CD4-positive, alpha-beta T cell (primary cell): ENCODE results near the gene ETF1. TPM values are rescaled to one million over a fixed set of nuclear protein-coding genes. Genes with fewer than 3 reads are reported as not detected.

Experiments used
- ATAC-seq: fragments of 200-7000 bp; cut with Tn5 transposase; one replicate; pipeline ENCODE4 v1.10.0; 2022; ENCODE audit warnings: mild to moderate bottlenecking; ENCODE audit not compliant: poor library complexity
- CTCF ChIA-PET: fragments of 350-600 bp; sonication (Branson Sonifier 250); formaldehyde crosslinking; loops from one replicate; lab custom pipeline; 2021; ENCODE audit warnings: antibody characterized with exemption, inconsistent platforms; lab: Charles Lee
- POLR2A ChIA-PET: fragments of 350-600 bp; sonication (Branson Sonifier 250); formaldehyde crosslinking; loops from one replicate; lab custom pipeline; 2021; ENCODE audit warnings: antibody characterized with exemption, inconsistent platforms; lab: Charles Lee
- DNase-seq, 14 experiments: peaks; one replicate each; pipeline ENCODE4 v3.0.0-alpha.2; 2013 to 2020; ENCODE audit warnings: mixed read lengths in 2 of 14
- H3K27ac ChIP-seq, 2 donors: one replicate each; pipeline versions ENCODE4 v1.5.1 to v1.7.0; 2013; ENCODE audit warnings: low read length in 2 of 2, low read depth in 1 of 2, mild to moderate bottlenecking in 1 of 2
- H3K27me3 ChIP-seq, 2 experiments: 1 replicate in 1 of 2; 2 replicates in 1 of 2; pipeline versions ENCODE4 v1.6.1 to v1.7.0; 2013; ENCODE audit warnings: low read length in 2 of 2, control low read depth in 1 of 2, mild to moderate bottlenecking in 1 of 2, moderate library complexity in 1 of 2; ENCODE audit not compliant: insufficient read depth in 2 of 2, control insufficient read depth in 1 of 2
- H3K36me3 ChIP-seq: one replicate; pipeline ENCODE4 v1.6.1; 2013; ENCODE audit warnings: low read length, control low read depth; ENCODE audit not compliant: insufficient read depth
- H3K4me1 ChIP-seq: one replicate; pipeline ENCODE4 v1.6.1; 2013; ENCODE audit warnings: low read length, control low read depth; ENCODE audit not compliant: insufficient read depth
- H3K4me3 ChIP-seq: one replicate; pipeline ENCODE4 v1.5.1; 2013; ENCODE audit warnings: mild to moderate bottlenecking, low read length, moderate library complexity
- H3K9me3 ChIP-seq, 2 experiments: 1 replicate in 1 of 2; 2 replicates in 1 of 2; pipeline versions ENCODE4 v1.6.1 to v1.7.0; 2013; ENCODE audit warnings: low read length in 2 of 2, mild to moderate bottlenecking in 2 of 2, control low read depth in 1 of 2, moderate library complexity in 1 of 2; ENCODE audit not compliant: control insufficient read depth in 1 of 2, insufficient read depth in 1 of 2
- H3K27ac Mint-ChIP-seq: one replicate; pipeline ENCODE4 v1.8.0; 2020; ENCODE audit warnings: mixed read lengths
- H3K27me3 Mint-ChIP-seq: one replicate; pipeline ENCODE4 v1.8.0; 2021; ENCODE audit warnings: mixed read lengths
- H3K36me3 Mint-ChIP-seq: one replicate; pipeline ENCODE4 v1.8.0; 2021; ENCODE audit warnings: low read depth, mixed read lengths
- H3K4me1 Mint-ChIP-seq: one replicate; pipeline ENCODE4 v1.8.0; 2021; ENCODE audit warnings: low read depth, mixed read lengths
- H3K4me3 Mint-ChIP-seq: one replicate; pipeline ENCODE4 v1.8.0; 2020; ENCODE audit warnings: mild to moderate bottlenecking, mixed read lengths
- H3K9me3 Mint-ChIP-seq: one replicate; pipeline ENCODE4 v1.8.0; 2020; ENCODE audit warnings: mixed read lengths
- CTCF ChIP-seq: fragments of 200-600 bp; IDR thresholded peaks from one replicate; pipeline ENCODE4 v1.8.0; 2022; ENCODE audit warnings: antibody characterized with exemption, mild to moderate bottlenecking
- intact Hi-C, 2 experiments: fragments of 100-400 bp; cut with DNase I in 1 of 2; cut with micrococcal nuclease in 1 of 2; formaldehyde crosslinking; loops; one replicate each; pipeline versions ENCODE4 v1.15.1 to v1.9.0; 2023 to 2025; cut with DNase I, micrococcal nuclease
- total RNA-seq, 174 experiments: library from RNA in 2 of 174; stranded (reverse) in 2 of 174; gene quantifications; one replicate each; pipeline ENCODE4 v1.2.3 and lab custom pipeline; 2021 to 2026

Gene ETF1
- total RNA-seq, 2 experiments from 2014 or later, result 178 to 187 TPM

- POLR2A ChIA-PET, result interaction anchor here (2.1 kb wide), 1 partner anchor 9 kb away, joined by 7 read pairs; the partner anchor contains the start of gene HSPA9
Observed at GRCh38 chr5:138583984-138584637, 41.1 kb upstream of the ETF1 start.

GRCh38 chr5:138582959-138583358 is 39.9 kb upstream of the ETF1 start:
- TF ChIP-seq CTCF, result no peak
- H3K36me3 Mint-ChIP-seq, result no peaks in the 10 kb centered on the region
- peaks cover 5% of the 10 kb centered on the region for H3K4me1 Mint-ChIP-seq
- H3K4me3 ChIP-seq, result no peak overlapping the region
- peaks cover 20% of the 10 kb centered on the region for H3K27me3 Mint-ChIP-seq
- H3K36me3 ChIP-seq, result no peaks in the 10 kb centered on the region
- no peaks in the 10 kb centered on the region for H3K9me3 Mint-ChIP-seq
- DNase-seq (no peak), ATAC-seq (no peak)
- intact Hi-C loops, result loop anchor here in 1 of 2 experiments (5.0 kb wide), 1 partner anchor 614 kb away; the partner anchor contains the start of gene SIL1
- CTCF ChIA-PET, result no interaction called here
- no peaks in the 10 kb centered on the region for H3K27me3 ChIP-seq
- H3K27ac ChIP-seq, result no peak overlapping the region
- H3K27ac Mint-ChIP-seq, result no peak overlapping the region
- no peaks in the 10 kb centered on the region for H3K9me3 ChIP-seq
- no peak overlapping the region for H3K4me3 Mint-ChIP-seq
- POLR2A ChIA-PET, result no interaction called here
- H3K4me1 ChIP-seq, result peaks cover 4% of the 10 kb centered on the region

More at GRCh38 chr5:138583984-138584637, 41.1 kb upstream of the ETF1 start:
- ATAC-seq (no peak), DNase-seq (no peak)
- peaks cover 4% of the 10 kb centered on the region for H3K4me1 ChIP-seq
- no peak for TF ChIP-seq CTCF
- Mint-ChIP-seq H3K27me3 (peaks cover 20% of the 10 kb centered on the region), H3K4me1 (peaks cover 4% of the 10 kb centered on the region), H3K9me3 (no peaks in the 10 kb centered on the region), H3K27ac (no peak overlapping the region), H3K4me3 (no peak overlapping the region), H3K36me3 (no peaks in the 10 kb centered on the region)
- H3K36me3 ChIP-seq, result no peaks in the 10 kb centered on the region
- no peaks in the 10 kb centered on the region for H3K27me3 ChIP-seq
- no peak overlapping the region for H3K4me3 ChIP-seq
- no peak overlapping the region for H3K27ac ChIP-seq
- intact Hi-C loops, result loop anchor here in 1 of 2 experiments (5.0 kb wide), 1 partner anchor 613 kb away; the partner anchor contains the start of gene SIL1
- CTCF ChIA-PET, result interaction anchor here (0.8 kb wide), 1 partner anchor 15 kb away, joined by 3 read pairs; no protein-coding TSS in a partner anchor
- H3K9me3 ChIP-seq, result no peaks in the 10 kb centered on the region

- DNase-seq, result no peak
- no peak for TF ChIP-seq CTCF
- no peaks in the 10 kb centered on the region for H3K36me3 ChIP-seq
- intact Hi-C loops, result loop anchor here in 1 of 2 experiments (5.0 kb wide), 1 partner anchor 617 kb away; the partner anchor contains the start of gene SIL1
- POLR2A ChIA-PET, result no interaction called here
- peaks cover 0 to 5% of the 10 kb centered on the region in 2 experiments for H3K9me3 ChIP-seq
- Mint-ChIP-seq H3K4me1 (peaks cover 9% of the 10 kb centered on the region), H3K36me3 (peaks cover 3% of the 10 kb centered on the region), H3K9me3 (peaks cover 1% of the 10 kb centered on the region), H3K27me3 (peaks cover 8% of the 10 kb centered on the region), H3K27ac (no peak overlapping the region), H3K4me3 (no peak overlapping the region)
- no peak for ATAC-seq
- H3K27me3 ChIP-seq, result no peaks in the 10 kb centered on the region
- no peak overlapping the region for H3K4me3 ChIP-seq
- CTCF ChIA-PET, result no interaction called here
- peaks cover 10% of the 10 kb centered on the region for H3K4me1 ChIP-seq
- H3K27ac ChIP-seq, result no peak overlapping the region
Observed at GRCh38 chr5:138580777-138581176, 37.7 kb upstream of the ETF1 start.
